HepG2 (cell line): ENCODE measurements around the gene C19orf73. TPM values are rescaled to one million over a fixed set of nuclear protein-coding genes. Genes with fewer than 3 reads are reported as not detected.

Experiments
- ATAC-seq: fragments of 200-7000 bp; cut with Tn5 transposase; 3 replicates; pipeline ENCODE4 v1.9.1; 2020; ENCODE audit warnings: mild to moderate bottlenecking, moderate library complexity
- BruUV-seq: library from RNA; stranded (reverse); fragments of 400-500 nt; replicated peaks from 2 replicates; lab custom pipeline; 2021; lab: Mats Ljungman, UMichigan
- CTCF ChIA-PET: fragments of 300-600 bp; formaldehyde crosslinking; extraction: SDS; loops from one replicate; lab custom pipeline; 2021; ENCODE audit warnings: low total read pairs, inconsistent platforms, low intra/inter-chr PET ratio; lab: Yijun Ruan, JAX
- POLR2A ChIA-PET: fragments of 350-600 bp; sonication (Branson Sonifier 250); formaldehyde crosslinking; loops from one replicate; lab custom pipeline; 2020; ENCODE audit warnings: antibody characterized with exemption, inconsistent platforms; lab: Yijun Ruan, JAX
- DNase-seq: peaks from one replicate; pipeline ENCODE4 v3.0.0-alpha.2; 2015; ENCODE audit warnings: low spot score
- FAIRE-seq: peaks from 3 replicates; lab custom pipeline; 2011; peaks lifted over from hg19 to GRCh38; lab: Jason Lieb, UNC
- H2AFZ ChIP-seq: one replicate; pipeline ENCODE4 v1.6.1; 2011; ENCODE audit warnings: low read length, inconsistent platforms
- H3K27ac ChIP-seq: fragments of 300-600 bp; 3 replicates; pipeline ENCODE4 v1.8.0; 2011; ENCODE audit warnings: mixed run types, mild to moderate bottlenecking, mixed read lengths, low read length, inconsistent platforms; ENCODE audit not compliant: insufficient read depth; ENCODE audit errors: extremely low read length
- H3K27me3 ChIP-seq, 2 experiments: fragments of 200-600 bp in 1 of 2; 2 replicates in 1 of 2; 3 replicates in 1 of 2; pipeline versions ENCODE4 v1.6.0 to v1.8.0; 2011; ENCODE audit warnings: low read length in 2 of 2, mild to moderate bottlenecking in 2 of 2, moderate library complexity in 2 of 2, inconsistent platforms in 1 of 2; ENCODE audit not compliant: insufficient read depth in 2 of 2, control insufficient read depth in 1 of 2
- H3K36me3 ChIP-seq, 2 experiments: fragments of 200-600 bp in 1 of 2; replicated peaks in 1 of 2; 2 replicates in 1 of 2; 3 replicates in 1 of 2; pipeline versions ENCODE4 v1.5.1 to v1.8.0; 2011; ENCODE audit warnings: low read length in 2 of 2, inconsistent platforms in 1 of 2; ENCODE audit not compliant: insufficient read depth in 2 of 2, control insufficient read depth in 1 of 2
- H3K4me1 ChIP-seq: 2 replicates; pipeline ENCODE4 v1.5.1; 2012; ENCODE audit warnings: low read length, inconsistent platforms; ENCODE audit not compliant: insufficient read depth
- H3K4me2 ChIP-seq: 2 replicates; pipeline ENCODE4 v1.6.0; 2011; ENCODE audit warnings: low read depth, low read length, inconsistent platforms
- H3K4me3 ChIP-seq, 3 experiments: fragments of 200-600 bp in 1 of 3; sonication (generic), shearing (Covaris generic) in 1 of 3; replicated peaks in 1 of 3; 2 replicates each; pipeline ENCODE4 v1.5.1; 2011 to 2016; ENCODE audit warnings: low read length in 3 of 3, inconsistent platforms in 2 of 3, low read depth in 2 of 3, mild to moderate bottlenecking in 2 of 3, control low read depth in 1 of 3, mixed read lengths in 1 of 3; ENCODE audit not compliant: insufficient read depth in 1 of 3
- H3K79me2 ChIP-seq: one replicate; pipeline ENCODE4 v1.6.1; 2011; ENCODE audit warnings: low read length, inconsistent platforms; ENCODE audit not compliant: insufficient read depth
- H3K9ac ChIP-seq: 2 replicates; pipeline ENCODE4 v1.6.0; 2011; ENCODE audit warnings: mild to moderate bottlenecking, low read depth, low read length, inconsistent platforms; ENCODE audit not compliant: insufficient read depth
- H3K9me3 ChIP-seq: 2 replicates; pipeline ENCODE4 v1.5.1; 2012; ENCODE audit warnings: mild to moderate bottlenecking, low read length
- H4K20me1 ChIP-seq: 2 replicates; pipeline ENCODE4 v1.6.0; 2011; ENCODE audit warnings: inconsistent platforms, mild to moderate bottlenecking, low read length, moderate library complexity; ENCODE audit not compliant: insufficient read depth
- FOXK1 ChIP-seq: sonication (generic); formaldehyde crosslinking; IDR thresholded peaks from 2 replicates; pipeline ENCODE4 v1.4.0; 2020; ENCODE audit warnings: low read depth, missing genetic modification reagents, borderline replicate concordance
- FOXO4 ChIP-seq: sonication (generic); formaldehyde crosslinking; conservative IDR thresholded peaks from 2 replicates; pipeline ENCODE4 v1.8.1; 2023; ENCODE audit warnings: missing genetic modification reagents
- HDAC1 ChIP-seq: sonication (generic); formaldehyde crosslinking; IDR thresholded peaks from 2 replicates; pipeline ENCODE4 v1.5.1; 2020; ENCODE audit warnings: mild to moderate bottlenecking, missing genetic modification reagents
- IRF9 ChIP-seq: sonication (generic); formaldehyde crosslinking; IDR thresholded peaks from 2 replicates; pipeline ENCODE4 v1.8.0; 2022; ENCODE audit warnings: missing genetic modification reagents, mild to moderate bottlenecking, borderline replicate concordance
- MXD4 ChIP-seq: IDR thresholded peaks from 2 replicates; pipeline ENCODE4 v1.6.1; 2016; ENCODE audit warnings: mild to moderate bottlenecking, missing biosample characterization, missing genetic modification reagents
- PHF20 ChIP-seq: sonication (generic); formaldehyde crosslinking; IDR thresholded peaks from 2 replicates; pipeline ENCODE4 v1.5.0; 2020; ENCODE audit warnings: mild to moderate bottlenecking, missing genetic modification reagents
- PPARG ChIP-seq: conservative IDR thresholded peaks from 2 replicates; pipeline ENCODE4 v1.6.1; 2016; ENCODE audit warnings: missing biosample characterization, missing genetic modification reagents
- RARA ChIP-seq: IDR thresholded peaks from 2 replicates; pipeline ENCODE4 v1.6.1; 2016; ENCODE audit warnings: missing genetic modification reagents, missing compliant biosample characterization
- REST ChIP-seq, 2 experiments: IDR thresholded peaks; 2 replicates each; pipeline ENCODE4 v1.6.1; 2011 to 2012; ENCODE audit warnings: low read length in 2 of 2, borderline replicate concordance in 1 of 2, low read depth in 1 of 2, mild to moderate bottlenecking in 1 of 2, moderate library complexity in 1 of 2
- SATB2 ChIP-seq: sonication (generic); formaldehyde crosslinking; IDR thresholded peaks from 2 replicates; pipeline ENCODE4 v1.5.0; 2020; ENCODE audit warnings: missing genetic modification reagents
- TSC22D2 ChIP-seq: sonication (generic); formaldehyde crosslinking; IDR thresholded peaks from 2 replicates; pipeline ENCODE4 v1.5.1; 2020; ENCODE audit warnings: missing genetic modification reagents, mild to moderate bottlenecking, borderline replicate concordance
- ZBTB37 ChIP-seq: sonication (generic); formaldehyde crosslinking; IDR thresholded peaks from 2 replicates; pipeline ENCODE4 v1.4.0; 2020; ENCODE audit warnings: mild to moderate bottlenecking, missing genetic modification reagents
- ZNF121 ChIP-seq: sonication (generic); formaldehyde crosslinking; IDR thresholded peaks from 2 replicates; pipeline ENCODE4 v1.5.0; 2020; ENCODE audit warnings: mild to moderate bottlenecking, missing genetic modification reagents
- ZNF256 ChIP-seq: sonication (generic); formaldehyde crosslinking; conservative IDR thresholded peaks from 2 replicates; pipeline ENCODE4 v1.4.0; 2020; ENCODE audit warnings: missing genetic modification reagents
- WGBS: methylation state at CpG from one replicate; pipeline ENCODE4 v1.1.6; 2017; ENCODE audit warnings: low lambda C conversion rate; 5-methylcytosine and 5-hydroxymethylcytosine counted together
- in situ Hi-C: cut with HindIII; loops from 2 replicates; pipeline ENCODE4 v1.10.0; 2017; ENCODE audit warnings: low pct_unique_long_range_greater_than_20kb; ENCODE audit not compliant: extremely low pct_ligation_motif_present
- intact Hi-C: fragments of 100-400 bp; cut with micrococcal nuclease; formaldehyde crosslinking; loops from one replicate; pipeline ENCODE4 v1.10.0; 2022; ENCODE audit not compliant: unreplicated experiment
- polyA plus RNA-seq, 8 experiments: library from polyadenylated mRNA; depleted of rRNA in 3 of 8; stranded (reverse) in 7 of 8; unstranded in 1 of 8; fragments of >200 nt; fragmentation: Illumina TruSeq in 4 of 8; extraction: Trizol in 4 of 8; gene quantifications; 2 replicates each; pipeline versions ENCODE4 v1.2.1 to v1.2.3, GENCODE V29; 2011 to 2016; ENCODE audit warnings: low read depth in 4 of 8, missing spikeins in 1 of 8, mixed read lengths in 1 of 8; ENCODE audit not compliant: insufficient read depth in 1 of 8
- total RNA-seq, 5 experiments: library from RNA; depleted of rRNA; stranded (reverse); fragments of >200 nt; fragmentation: Illumina TruSeq; extraction: Trizol; gene quantifications; 2 replicates each; pipeline ENCODE4 v1.2.3, GENCODE V29; 2016; ENCODE audit warnings: low read depth in 1 of 5

The C19orf73 gene
- total and polyA plus RNA-seq, 2 of the 13 experiments (the other 11 are each of a cell fraction or from before 2014, with no cell fraction given), result 1.4 to 1.5 TPM

- Histone ChIP-seq H3K27ac (peak within 1 kb of the TSS; percentile 94), H2AFZ (peak within 1 kb of the TSS; percentile 24), H3K4me2 (peak within 1 kb of the TSS; percentile 99), H3K9me3 (no peaks in the 10 kb centered on the region; the same call in 1 of the 2 replicates), H3K9ac (peak within 1 kb of the TSS; percentile 99), H3K4me1 (peaks cover 51% of the 10 kb centered on the region), H3K79me2 (peaks cover 41% of the 10 kb centered on the region), H3K36me3 (peaks cover 13 to 21% of the 10 kb centered on the region in 2 experiments), H4K20me1 (peaks cover 38% of the 10 kb centered on the region), H3K4me3 (peak within 1 kb of the TSS; percentile 91 to 97 (median 93)), H3K27me3 (no peaks in the 10 kb centered on the region; a peak in 1 of 5 replicates)
- DNase-seq (peak; percentile 97), ATAC-seq (peak; percentile 91), FAIRE-seq (peak; percentile 82)
- in situ Hi-C loops (no loop called here), intact Hi-C loops (no loop called here)
- POLR2A ChIA-PET, result no interaction called here
- CTCF ChIA-PET, result no interaction called here
- no TSS peak for BruUV-seq
- 2% methylated on average over 31 of the region's 89 CpGs for WGBS
- no peak; the same call in 1 of the 2 replicates for TF ChIP-seq PPARG (CRISPR knock-in tag)
- TF ChIP-seq FOXK1 (CRISPR knock-in tag), result peak; percentile 95
- TF ChIP-seq TSC22D2, result peak; percentile 44; the same call in 1 of the 2 replicates
- TF ChIP-seq RARA (CRISPR knock-in tag), result peak; percentile 21; the same call in 1 of the 2 replicates
- 0 out of 2 replicates have a peak, but pooled peaks have one; percentile 39 for TF ChIP-seq SATB2 (CRISPR knock-in tag)
- TF ChIP-seq ZNF256, result no peak; the same call in 1 of the 2 replicates
- no peak for TF ChIP-seq ZBTB37 (CRISPR knock-in tag)
- peak in 1 of 2 experiments; percentile 74; a peak in 1 of 4 replicates for TF ChIP-seq REST (IDR thresholded peaks at IDR 0.05; ENCODE audit: borderline replicate concordance in 1 of 2, low read depth in 1 of 2, low read length in 2 of 2)
- peak; percentile 92; the same call in 1 of the 2 replicates for TF ChIP-seq IRF9
- TF ChIP-seq FOXO4 (CRISPR knock-in tag), result no peak
- TF ChIP-seq ZNF121 (CRISPR knock-in tag), result peak; percentile 25; the same call in 1 of the 2 replicates
- TF ChIP-seq PHF20 (CRISPR knock-in tag), result peak; percentile 92
- TF ChIP-seq MXD4 (CRISPR knock-in tag), result peak; percentile 66
- TF ChIP-seq HDAC1 (CRISPR knock-in tag), result peak; percentile 77
Observed at GRCh38 chr19:49085020-49085867, 33.7 kb downstream of the C19orf73 start, which contains the start of gene SNRNP70. Gene SNRNP70, plus strand, starts transcription at chr19:49085451. Its CDS starts 964 bp downstream, at chr19:49086415.
